ENCODE measurements around the gene MARS1. TPM values are rescaled to one million over a fixed set of nuclear protein-coding genes. Genes with fewer than 3 reads are reported as not detected.

Gene MARS1
- total and polyA plus RNA-seq, 5 donors from 2014 or later = 71.9 to 219 (median 83.2) TPM

DNA sequence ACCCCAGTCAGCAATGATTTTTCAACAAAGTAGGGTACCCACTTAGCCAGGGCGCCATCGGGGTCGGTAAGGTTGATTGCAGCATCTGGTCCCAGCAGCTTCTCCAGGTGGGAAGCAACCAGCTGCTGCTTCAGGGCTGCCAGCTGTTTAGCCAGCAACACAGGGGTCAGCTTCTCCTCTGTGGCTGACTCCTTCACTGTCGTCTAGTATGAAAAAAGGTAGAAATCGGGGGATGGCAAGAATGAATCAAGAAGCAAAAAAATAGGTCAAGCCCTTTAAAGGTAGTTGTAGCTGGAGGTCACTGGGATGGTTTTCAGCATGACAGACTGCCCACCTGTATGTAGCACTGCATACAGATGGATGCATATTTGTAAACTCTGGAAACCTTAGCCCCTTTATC is 46.4 kb downstream of the MARS1 start:
- H3K36me3 Mint-ChIP-seq = peaks cover 53% of the 10 kb centered on the region
- H3K4me1 ChIP-seq (ENCODE audit: control insufficient read depth, insufficient read depth, low read length, poor library complexity, severe bottlenecking) = no peaks in the 10 kb centered on the region
- peaks cover 66% of the 10 kb centered on the region for H3K36me3 ChIP-seq (ENCODE audit: control insufficient read depth, insufficient read depth, low read length)
- H3K9me3 Mint-ChIP-seq = no peaks in the 10 kb centered on the region
- H3K4me3 ChIP-seq (ENCODE audit: low read depth, low read length) = no peak overlapping the region
- H3K4me1 Mint-ChIP-seq = peaks cover 0 to 9% (median 4%) of the 10 kb centered on the region in 4 donors
- no peak for DNase-seq
- H3K27ac ChIP-seq (ENCODE audit: insufficient read depth, low read length, poor library complexity, severe bottlenecking) = no peak overlapping the region
- no peaks in the 10 kb centered on the region for H3K27me3 ChIP-seq (ENCODE audit: control insufficient read depth, insufficient read depth, low read length)
- no peak overlapping the region for H3K4me3 Mint-ChIP-seq
- H3K27me3 Mint-ChIP-seq = no peaks in the 10 kb centered on the region
- peak overlapping the region in 1 of 3 donors; percentile 20 for H3K27ac Mint-ChIP-seq
- no peak for ATAC-seq (ENCODE audit: low read depth in 2 of 2)
- no peaks in the 10 kb centered on the region for H3K9me3 ChIP-seq (ENCODE audit: control insufficient read depth in 2 of 2, low read length in 2 of 2)

DNA sequence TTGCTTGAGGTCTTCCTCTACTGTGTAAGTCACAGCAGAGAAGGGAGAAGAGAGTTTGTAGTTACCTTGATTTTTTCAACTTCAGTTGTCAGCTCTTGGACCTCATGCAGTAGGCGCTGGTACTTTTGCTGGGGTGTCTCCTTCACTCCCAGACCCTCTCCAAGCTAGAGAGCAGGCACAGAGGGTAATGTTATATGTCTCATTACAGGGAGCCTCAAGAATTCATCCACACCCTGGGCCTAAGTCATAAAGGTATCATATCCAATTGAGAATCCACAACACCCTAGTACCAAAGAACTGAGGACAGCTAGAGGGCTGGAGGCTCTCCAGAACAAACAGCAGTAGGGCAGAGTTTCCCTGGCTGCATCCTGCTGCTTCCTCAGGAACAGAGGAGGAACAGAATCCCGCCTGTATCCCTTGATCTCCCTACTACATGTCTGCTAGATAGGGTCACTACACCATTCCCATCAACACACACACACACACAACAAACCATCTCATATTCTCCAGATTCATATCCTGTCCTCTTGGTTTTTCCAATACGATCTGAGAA is 47.2 kb downstream of the MARS1 start:
- no peak for ATAC-seq (ENCODE audit: low read depth in 2 of 2)
- peak overlapping the region in 1 of 4 donors; percentile 43 for H3K4me3 Mint-ChIP-seq
- Histone ChIP-seq H3K4me1 (ENCODE audit: control insufficient read depth, insufficient read depth, low read length, poor library complexity, severe bottlenecking) (no peaks in the 10 kb centered on the region), H3K27ac (ENCODE audit: insufficient read depth, low read length, poor library complexity, severe bottlenecking) (no peak overlapping the region), H3K36me3 (ENCODE audit: control insufficient read depth, insufficient read depth, low read length) (peaks cover 63% of the 10 kb centered on the region), H3K9me3 (ENCODE audit: control insufficient read depth in 2 of 2, low read length in 2 of 2) (no peaks in the 10 kb centered on the region), H3K27me3 (ENCODE audit: control insufficient read depth, insufficient read depth, low read length) (no peaks in the 10 kb centered on the region), H3K4me3 (ENCODE audit: low read depth, low read length) (no peak overlapping the region)
- H3K4me1 Mint-ChIP-seq = peaks cover 0 to 3% (median under 1%) of the 10 kb centered on the region in 4 donors
- H3K27ac Mint-ChIP-seq = peak overlapping the region in 1 of 3 donors; percentile 72
- H3K27me3 Mint-ChIP-seq = no peaks in the 10 kb centered on the region
- DNase-seq = no peak
- peaks cover 49% of the 10 kb centered on the region for H3K36me3 Mint-ChIP-seq
- no peaks in the 10 kb centered on the region for H3K9me3 Mint-ChIP-seq

DNA sequence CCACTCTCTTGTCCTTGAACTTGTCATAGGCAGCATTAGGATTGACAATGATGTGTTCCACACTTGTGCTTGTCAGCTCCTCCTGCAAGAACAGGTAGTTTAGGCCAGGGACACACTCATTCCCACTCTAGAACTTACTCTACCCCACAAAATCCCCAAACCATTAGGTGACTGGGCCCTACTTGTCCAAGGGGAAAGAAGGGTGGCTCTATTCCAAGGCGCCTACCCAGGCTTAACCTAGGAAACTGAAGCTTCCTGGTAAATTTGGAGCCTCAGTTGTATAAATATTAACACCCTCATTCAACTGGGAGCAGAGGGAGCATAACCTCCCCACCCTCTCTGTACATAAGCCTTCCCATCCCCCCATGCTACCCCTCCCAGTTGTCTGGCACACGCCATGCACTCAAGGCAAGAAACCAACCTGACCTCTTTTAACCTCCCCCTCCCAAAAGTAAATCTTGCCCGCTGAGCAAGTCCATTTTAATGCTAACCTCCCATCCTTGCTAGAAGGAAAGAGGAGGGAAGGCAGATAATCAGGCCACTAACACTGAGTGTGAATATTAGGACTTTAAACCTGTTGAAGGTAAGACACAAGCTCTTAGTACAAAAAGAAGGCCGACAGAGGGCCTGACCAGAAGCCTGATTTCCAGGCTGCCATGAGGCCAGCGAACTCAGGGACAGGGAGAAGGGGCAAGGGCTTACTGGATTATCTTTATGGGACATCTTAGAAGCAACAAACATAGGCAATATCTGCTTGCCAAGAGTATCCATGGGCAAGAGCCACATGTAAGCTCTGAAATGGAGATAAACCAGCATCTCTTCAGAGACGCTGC is 48.1 kb downstream of the MARS1 start:
- Mint-ChIP-seq H3K36me3 (peaks cover 53% of the 10 kb centered on the region), H3K9me3 (no peaks in the 10 kb centered on the region), H3K27me3 (no peaks in the 10 kb centered on the region), H3K27ac (peak overlapping the region in 2 of 3 donors; percentile 26 to 72), H3K4me1 (peaks cover 0 to 3% (median 1%) of the 10 kb centered on the region in 4 donors), H3K4me3 (no peak overlapping the region)
- H3K9me3 ChIP-seq (ENCODE audit: control insufficient read depth in 2 of 2, low read length in 2 of 2) = no peaks in the 10 kb centered on the region
- DNase-seq = no peak
- no peak overlapping the region for H3K27ac ChIP-seq (ENCODE audit: insufficient read depth, low read length, poor library complexity, severe bottlenecking)
- H3K36me3 ChIP-seq (ENCODE audit: control insufficient read depth, insufficient read depth, low read length) = peaks cover 54% of the 10 kb centered on the region
- no peaks in the 10 kb centered on the region for H3K4me1 ChIP-seq (ENCODE audit: control insufficient read depth, insufficient read depth, low read length, poor library complexity, severe bottlenecking)
- no peaks in the 10 kb centered on the region for H3K27me3 ChIP-seq (ENCODE audit: control insufficient read depth, insufficient read depth, low read length)
- no peak for ATAC-seq (ENCODE audit: low read depth in 2 of 2)
- H3K4me3 ChIP-seq (ENCODE audit: low read depth, low read length) = no peak overlapping the region

DNA sequence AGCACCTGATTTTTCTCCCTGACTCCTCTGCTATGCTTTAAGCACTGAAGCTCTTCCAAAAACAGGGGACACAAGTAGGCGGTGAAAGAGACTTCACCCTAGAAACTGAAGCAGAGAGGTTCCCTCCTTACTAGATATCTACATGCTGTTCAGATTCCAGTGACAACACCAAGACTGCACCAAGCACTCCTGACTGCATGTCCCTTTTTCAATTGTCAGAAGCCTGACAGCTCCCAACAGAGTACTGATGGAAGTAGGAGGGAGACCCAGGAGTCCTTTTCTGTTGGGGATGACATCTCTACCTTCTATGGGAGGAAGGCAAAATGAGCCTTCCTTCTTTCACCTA is 48.7 kb downstream of the MARS1 start:
- Histone ChIP-seq H3K27ac (ENCODE audit: insufficient read depth, low read length, poor library complexity, severe bottlenecking) (no peak overlapping the region), H3K36me3 (ENCODE audit: control insufficient read depth, insufficient read depth, low read length) (peaks cover 49% of the 10 kb centered on the region), H3K9me3 (ENCODE audit: control insufficient read depth in 2 of 2, low read length in 2 of 2) (no peaks in the 10 kb centered on the region), H3K4me1 (ENCODE audit: control insufficient read depth, insufficient read depth, low read length, poor library complexity, severe bottlenecking) (no peaks in the 10 kb centered on the region), H3K4me3 (ENCODE audit: low read depth, low read length) (no peak overlapping the region), H3K27me3 (ENCODE audit: control insufficient read depth, insufficient read depth, low read length) (no peaks in the 10 kb centered on the region)
- peak overlapping the region in 2 of 3 donors; percentile 26 to 79 for H3K27ac Mint-ChIP-seq
- H3K4me3 Mint-ChIP-seq = no peak overlapping the region
- ATAC-seq (ENCODE audit: low read depth in 2 of 2) (no peak), DNase-seq (no peak)
- H3K9me3 Mint-ChIP-seq = no peaks in the 10 kb centered on the region
- peaks cover 0 to 4% (median 1%) of the 10 kb centered on the region in 4 donors for H3K4me1 Mint-ChIP-seq
- no peaks in the 10 kb centered on the region for H3K27me3 Mint-ChIP-seq
- peaks cover 50% of the 10 kb centered on the region for H3K36me3 Mint-ChIP-seq

DNA sequence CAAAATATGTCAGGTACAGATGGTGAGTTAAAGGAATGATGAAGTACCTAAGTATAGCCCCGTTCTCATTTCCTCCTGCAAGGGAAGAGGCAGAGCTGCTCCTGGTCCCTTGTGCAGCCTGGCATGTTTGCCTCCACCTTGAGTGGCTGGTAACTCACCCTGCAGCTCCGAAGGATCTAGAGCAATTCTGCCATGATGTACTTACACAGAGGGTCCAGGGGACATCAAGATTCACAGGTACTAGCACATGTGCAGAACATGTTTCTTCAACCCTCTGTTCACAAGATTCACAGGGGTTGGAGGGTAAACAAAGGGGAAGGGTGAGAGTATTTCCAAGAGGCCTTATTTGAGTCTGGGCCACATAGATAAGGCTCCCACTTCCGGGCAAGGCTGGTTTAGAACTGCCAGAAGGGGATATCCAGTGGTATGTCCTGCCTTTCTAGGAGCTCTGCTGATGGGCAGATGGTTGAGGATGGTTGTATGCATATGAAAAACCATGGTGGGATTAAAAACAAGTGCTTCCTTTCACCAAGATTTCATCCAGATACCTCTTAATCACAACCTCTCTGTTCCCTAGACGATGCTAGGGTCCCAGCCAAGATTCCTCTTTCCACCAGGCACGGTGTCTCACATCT is 51.4 kb downstream of the MARS1 start:
- no peaks in the 10 kb centered on the region for H3K9me3 ChIP-seq (ENCODE audit: control insufficient read depth in 2 of 2, low read length in 2 of 2)
- H3K4me1 Mint-ChIP-seq = peaks cover 0 to 12% (median 8%) of the 10 kb centered on the region in 4 donors
- no peak overlapping the region for H3K27ac Mint-ChIP-seq
- H3K27me3 Mint-ChIP-seq = no peaks in the 10 kb centered on the region
- DNase-seq = no peak
- peaks cover 35% of the 10 kb centered on the region for H3K36me3 Mint-ChIP-seq
- no peaks in the 10 kb centered on the region for H3K9me3 Mint-ChIP-seq
- H3K4me3 Mint-ChIP-seq = no peak overlapping the region
- ATAC-seq (ENCODE audit: low read depth in 2 of 2) = no peak
- H3K27ac ChIP-seq (ENCODE audit: insufficient read depth, low read length, poor library complexity, severe bottlenecking) = no peak overlapping the region
- no peak overlapping the region for H3K4me3 ChIP-seq (ENCODE audit: low read depth, low read length)
- H3K4me1 ChIP-seq (ENCODE audit: control insufficient read depth, insufficient read depth, low read length, poor library complexity, severe bottlenecking) = no peaks in the 10 kb centered on the region
- no peaks in the 10 kb centered on the region for H3K27me3 ChIP-seq (ENCODE audit: control insufficient read depth, insufficient read depth, low read length)
- H3K36me3 ChIP-seq (ENCODE audit: control insufficient read depth, insufficient read depth, low read length) = peaks cover 25% of the 10 kb centered on the region

DNA sequence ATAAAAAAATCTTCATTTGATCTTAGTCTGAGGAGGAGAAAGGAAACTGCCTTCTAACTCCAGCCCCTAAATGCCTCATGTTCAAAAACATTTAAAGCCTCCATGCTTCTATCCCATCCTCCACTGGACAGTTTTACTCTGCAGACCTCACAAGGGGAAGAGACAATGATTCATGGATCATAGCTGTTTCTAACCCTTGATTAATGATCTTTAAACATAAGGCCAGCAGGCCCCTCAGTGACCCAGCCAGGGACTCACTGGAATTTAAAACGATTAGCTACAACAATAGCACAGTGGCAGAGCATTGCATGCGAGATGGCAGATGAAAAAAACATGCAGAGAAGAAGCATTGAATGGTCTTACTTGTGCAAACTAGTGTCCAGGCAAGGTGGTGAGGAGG is 53.1 kb downstream of the MARS1 start:
- Histone ChIP-seq H3K4me1 (ENCODE audit: control insufficient read depth, insufficient read depth, low read length, poor library complexity, severe bottlenecking) (peaks cover 5% of the 10 kb centered on the region), H3K36me3 (ENCODE audit: control insufficient read depth, insufficient read depth, low read length) (peaks cover 12% of the 10 kb centered on the region), H3K27me3 (ENCODE audit: control insufficient read depth, insufficient read depth, low read length) (no peaks in the 10 kb centered on the region), H3K9me3 (ENCODE audit: control insufficient read depth in 2 of 2, low read length in 2 of 2) (no peaks in the 10 kb centered on the region), H3K27ac (ENCODE audit: insufficient read depth, low read length, poor library complexity, severe bottlenecking) (no peak overlapping the region), H3K4me3 (ENCODE audit: low read depth, low read length) (no peak overlapping the region)
- H3K27me3 Mint-ChIP-seq = no peaks in the 10 kb centered on the region
- peaks cover 11 to 25% (median 22%) of the 10 kb centered on the region in 4 donors for H3K4me1 Mint-ChIP-seq
- no peaks in the 10 kb centered on the region for H3K9me3 Mint-ChIP-seq
- peaks cover 23% of the 10 kb centered on the region for H3K36me3 Mint-ChIP-seq
- DNase-seq (no peak), ATAC-seq (ENCODE audit: low read depth in 2 of 2) (no peak)
- H3K27ac Mint-ChIP-seq = peak overlapping the region in 1 of 3 donors; percentile 56
- peak overlapping the region in 1 of 4 donors; percentile 20 for H3K4me3 Mint-ChIP-seq

DNA sequence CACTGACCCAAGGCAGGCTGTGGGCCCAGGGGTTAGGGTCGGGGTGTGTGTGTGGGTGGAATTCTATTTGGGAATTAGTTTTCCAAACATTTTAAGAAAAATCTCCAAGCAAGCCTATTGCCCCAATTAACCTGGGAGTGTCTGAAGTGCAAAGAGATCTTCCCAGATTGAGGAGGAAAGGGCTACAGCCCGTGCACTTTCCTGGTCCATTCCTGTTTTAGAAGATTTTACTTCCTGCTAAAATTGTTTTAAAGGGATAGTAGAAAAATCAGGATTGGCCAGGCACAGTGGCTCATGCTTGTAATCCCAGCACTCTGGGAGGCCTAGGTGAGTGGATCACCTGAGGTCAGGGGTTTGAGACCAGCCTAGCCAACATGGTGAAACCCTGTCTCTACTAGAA is 53.8 kb downstream of the MARS1 start:
- Histone ChIP-seq H3K4me1 (ENCODE audit: control insufficient read depth, insufficient read depth, low read length, poor library complexity, severe bottlenecking) (peaks cover 12% of the 10 kb centered on the region), H3K9me3 (ENCODE audit: control insufficient read depth in 2 of 2, low read length in 2 of 2) (no peaks in the 10 kb centered on the region), H3K4me3 (ENCODE audit: low read depth, low read length) (no peak overlapping the region), H3K36me3 (ENCODE audit: control insufficient read depth, insufficient read depth, low read length) (peaks cover 12% of the 10 kb centered on the region), H3K27ac (ENCODE audit: insufficient read depth, low read length, poor library complexity, severe bottlenecking) (no peak overlapping the region), H3K27me3 (ENCODE audit: control insufficient read depth, insufficient read depth, low read length) (no peaks in the 10 kb centered on the region)
- Mint-ChIP-seq H3K27me3 (no peaks in the 10 kb centered on the region), H3K4me1 (peaks cover 15 to 31% (median 27%) of the 10 kb centered on the region in 4 donors), H3K27ac (no peak overlapping the region), H3K9me3 (no peaks in the 10 kb centered on the region), H3K4me3 (peak overlapping the region in 1 of 4 donors; percentile 52), H3K36me3 (peaks cover 23% of the 10 kb centered on the region)
- DNase-seq (no peak), ATAC-seq (ENCODE audit: low read depth in 2 of 2) (no peak)
